ENCODE data around the gene LRMDA.

DNA sequence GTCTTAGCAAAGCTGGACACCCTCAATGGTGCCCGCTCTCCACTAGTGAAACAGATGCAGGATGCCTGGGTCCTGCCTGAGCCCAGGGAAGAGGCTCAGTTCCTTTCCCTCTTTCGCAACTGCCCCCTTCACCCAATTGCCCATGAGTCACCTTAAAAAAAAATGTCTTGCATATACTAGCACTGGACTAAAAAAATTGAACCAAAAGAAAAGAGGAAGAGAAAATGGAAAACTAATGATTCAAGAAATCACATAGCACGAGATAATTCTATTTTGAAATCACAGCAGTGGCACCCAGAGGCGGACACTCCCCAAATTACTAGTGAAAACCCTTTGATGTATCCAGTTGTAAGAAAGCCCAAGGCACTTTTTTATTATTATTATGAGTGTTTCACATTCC is 972.5 kb downstream of the LRMDA start:
- TF ChIP-seq, protein P1, sequence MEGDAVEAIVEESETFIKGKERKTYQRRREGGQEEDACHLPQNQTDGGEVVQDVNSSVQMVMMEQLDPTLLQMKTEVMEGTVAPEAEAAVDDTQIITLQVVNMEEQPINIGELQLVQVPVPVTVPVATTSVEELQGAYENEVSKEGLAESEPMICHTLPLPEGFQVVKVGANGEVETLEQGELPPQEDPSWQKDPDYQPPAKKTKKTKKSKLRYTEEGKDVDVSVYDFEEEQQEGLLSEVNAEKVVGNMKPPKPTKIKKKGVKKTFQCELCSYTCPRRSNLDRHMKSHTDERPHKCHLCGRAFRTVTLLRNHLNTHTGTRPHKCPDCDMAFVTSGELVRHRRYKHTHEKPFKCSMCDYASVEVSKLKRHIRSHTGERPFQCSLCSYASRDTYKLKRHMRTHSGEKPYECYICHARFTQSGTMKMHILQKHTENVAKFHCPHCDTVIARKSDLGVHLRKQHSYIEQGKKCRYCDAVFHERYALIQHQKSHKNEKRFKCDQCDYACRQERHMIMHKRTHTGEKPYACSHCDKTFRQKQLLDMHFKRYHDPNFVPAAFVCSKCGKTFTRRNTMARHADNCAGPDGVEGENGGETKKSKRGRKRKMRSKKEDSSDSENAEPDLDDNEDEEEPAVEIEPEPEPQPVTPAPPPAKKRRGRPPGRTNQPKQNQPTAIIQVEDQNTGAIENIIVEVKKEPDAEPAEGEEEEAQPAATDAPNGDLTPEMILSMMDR (tag by site-specific recombination; IDR thresholded peaks at IDR 0.05) = no peak
- TF ChIP-seq ZFP41 (tag by site-specific recombination; IDR thresholded peaks at IDR 0.05; ENCODE audit: borderline replicate concordance) (no peak), ZNF561 (tag by site-specific recombination; IDR thresholded peaks at IDR 0.05; ENCODE audit: borderline replicate concordance) (no peak), IKZF3 (tag by site-specific recombination; IDR thresholded peaks at IDR 0.05) (no peak), ZNF596 (tag by site-specific recombination; IDR thresholded peaks at IDR 0.05) (no peak), GLI4 (tag by site-specific recombination; IDR thresholded peaks at IDR 0.05) (no peak), ZNF623 (tag by site-specific recombination; IDR thresholded peaks at IDR 0.05) (no peak), KLF8 (tag by site-specific recombination; IDR thresholded peaks at IDR 0.05) (no peak)
- TF ChIP-seq, protein P2, sequence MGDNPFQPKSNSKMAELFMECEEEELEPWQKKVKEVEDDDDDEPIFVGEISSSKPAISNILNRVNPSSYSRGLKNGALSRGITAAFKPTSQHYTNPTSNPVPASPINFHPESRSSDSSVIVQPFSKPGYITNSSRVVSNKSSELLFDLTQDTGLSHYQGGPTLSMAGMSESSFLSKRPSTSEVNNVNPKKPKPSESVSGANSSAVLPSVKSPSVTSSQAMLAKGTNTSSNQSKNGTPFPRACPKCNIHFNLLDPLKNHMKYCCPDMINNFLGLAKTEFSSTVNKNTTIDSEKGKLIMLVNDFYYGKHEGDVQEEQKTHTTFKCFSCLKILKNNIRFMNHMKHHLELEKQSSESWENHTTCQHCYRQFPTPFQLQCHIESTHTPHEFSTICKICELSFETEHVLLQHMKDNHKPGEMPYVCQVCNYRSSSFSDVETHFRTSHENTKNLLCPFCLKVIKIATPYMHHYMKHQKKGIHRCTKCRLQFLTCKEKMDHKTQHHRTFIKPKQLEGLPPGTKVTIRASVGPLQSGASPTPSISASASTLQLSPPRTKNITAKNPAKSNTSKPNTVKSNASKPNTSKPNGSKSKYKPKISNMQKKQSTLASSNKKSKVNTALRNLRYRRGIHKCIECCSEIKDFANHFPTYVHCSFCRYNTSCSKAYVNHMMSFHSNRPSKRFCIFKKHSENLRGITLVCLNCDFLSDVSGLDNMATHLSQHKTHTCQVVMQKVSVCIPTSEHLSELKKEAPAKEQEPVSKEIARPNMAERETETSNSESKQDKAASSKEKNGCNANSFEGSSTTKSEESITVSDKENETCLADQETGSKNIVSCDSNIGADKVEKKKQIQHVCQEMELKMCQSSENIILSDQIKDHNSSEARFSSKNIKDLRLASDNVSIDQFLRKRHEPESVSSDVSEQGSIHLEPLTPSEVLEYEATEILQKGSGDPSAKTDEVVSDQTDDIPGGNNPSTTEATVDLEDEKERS (tag by site-specific recombination; IDR thresholded peaks at IDR 0.05) = no peak
- TF ChIP-seq, protein P3, sequence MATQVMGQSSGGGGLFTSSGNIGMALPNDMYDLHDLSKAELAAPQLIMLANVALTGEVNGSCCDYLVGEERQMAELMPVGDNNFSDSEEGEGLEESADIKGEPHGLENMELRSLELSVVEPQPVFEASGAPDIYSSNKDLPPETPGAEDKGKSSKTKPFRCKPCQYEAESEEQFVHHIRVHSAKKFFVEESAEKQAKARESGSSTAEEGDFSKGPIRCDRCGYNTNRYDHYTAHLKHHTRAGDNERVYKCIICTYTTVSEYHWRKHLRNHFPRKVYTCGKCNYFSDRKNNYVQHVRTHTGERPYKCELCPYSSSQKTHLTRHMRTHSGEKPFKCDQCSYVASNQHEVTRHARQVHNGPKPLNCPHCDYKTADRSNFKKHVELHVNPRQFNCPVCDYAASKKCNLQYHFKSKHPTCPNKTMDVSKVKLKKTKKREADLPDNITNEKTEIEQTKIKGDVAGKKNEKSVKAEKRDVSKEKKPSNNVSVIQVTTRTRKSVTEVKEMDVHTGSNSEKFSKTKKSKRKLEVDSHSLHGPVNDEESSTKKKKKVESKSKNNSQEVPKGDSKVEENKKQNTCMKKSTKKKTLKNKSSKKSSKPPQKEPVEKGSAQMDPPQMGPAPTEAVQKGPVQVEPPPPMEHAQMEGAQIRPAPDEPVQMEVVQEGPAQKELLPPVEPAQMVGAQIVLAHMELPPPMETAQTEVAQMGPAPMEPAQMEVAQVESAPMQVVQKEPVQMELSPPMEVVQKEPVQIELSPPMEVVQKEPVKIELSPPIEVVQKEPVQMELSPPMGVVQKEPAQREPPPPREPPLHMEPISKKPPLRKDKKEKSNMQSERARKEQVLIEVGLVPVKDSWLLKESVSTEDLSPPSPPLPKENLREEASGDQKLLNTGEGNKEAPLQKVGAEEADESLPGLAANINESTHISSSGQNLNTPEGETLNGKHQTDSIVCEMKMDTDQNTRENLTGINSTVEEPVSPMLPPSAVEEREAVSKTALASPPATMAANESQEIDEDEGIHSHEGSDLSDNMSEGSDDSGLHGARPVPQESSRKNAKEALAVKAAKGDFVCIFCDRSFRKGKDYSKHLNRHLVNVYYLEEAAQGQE (tag by site-specific recombination; IDR thresholded peaks at IDR 0.05) = no peak
